HS-5 (cell line): ENCODE measurements around the gene GPR3.

ENCODE experiments used
- DNase-seq: peaks from one replicate; pipeline ENCODE4 v3.0.0-alpha.2; 2012; ENCODE audit warnings: low read depth

GPR3 gene

GRCh38 chr1:27358928-27359313 is 33.5 kb upstream of the GPR3 start:
- no peak for DNase-seq

GRCh38 chr1:27359822-27360158 is 32.6 kb upstream of the GPR3 start:
- no peak for DNase-seq

GRCh38 chr1:27360159-27361043 is 32.0 kb upstream of the GPR3 start:
- no peak for DNase-seq

- no peak for DNase-seq
Measured at GRCh38 chr1:27361044-27361402, 31.4 kb upstream of the GPR3 start.

- no peak for DNase-seq
Measured at GRCh38 chr1:27361553-27361952, 30.9 kb upstream of the GPR3 start.

GRCh38 chr1:27363766-27364695 is 28.4 kb upstream of the GPR3 start:
- no peak for DNase-seq

GRCh38 chr1:27364696-27365371 is 27.6 kb upstream of the GPR3 start:
- DNase-seq, result no peak

- DNase-seq, result peak; percentile 73
Measured at GRCh38 chr1:27365372-27366112, 26.9 kb upstream of the GPR3 start.

GRCh38 chr1:27366113-27366410 is 26.4 kb upstream of the GPR3 start:
- peak; percentile 45 for DNase-seq

- DNase-seq, result peak; percentile 61
Measured at GRCh38 chr1:27366411-27367159, 25.8 kb upstream of the GPR3 start, which contains the start of gene MAP3K6. Gene MAP3K6, minus strand, starts transcription at chr1:27366961. Its CDS starts 364 bp downstream, at chr1:27366597.

GRCh38 chr1:27367160-27367650 is 25.2 kb upstream of the GPR3 start:
- DNase-seq, result no peak

GRCh38 chr1:27368869-27369582 is 23.4 kb upstream of the GPR3 start:
- no peak for DNase-seq

GRCh38 chr1:27372022-27372807 is 20.2 kb upstream of the GPR3 start:
- DNase-seq, result no peak

GRCh38 chr1:27372808-27373690 is 19.4 kb upstream of the GPR3 start:
- DNase-seq, result no peak

GRCh38 chr1:27374362-27375086 is 17.9 kb upstream of the GPR3 start, which contains the start of gene FCN3:
Gene FCN3, minus strand, starts transcription at chr1:27374824. Its CDS starts 6 bp downstream, at chr1:27374818.
- no peak for DNase-seq

- no peak for DNase-seq
Measured at GRCh38 chr1:27377760-27378495, 14.5 kb upstream of the GPR3 start.

GRCh38 chr1:27379564-27380122 is 12.8 kb upstream of the GPR3 start:
- no peak for DNase-seq
